Effector CD8-positive, alpha-beta T cell (primary cell): ENCODE results near the gene PEMT.

Source experiments
- DNase-seq: peaks from one replicate; lab custom pipeline; 2025; lab: John Stamatoyannopoulos, UW

The PEMT gene

GRCh38 chr17:17570798-17571716 lies 20.5 kb downstream of the PEMT start:
- DNase-seq, result no peak

GRCh38 chr17:17570140-17570797 lies 21.2 kb downstream of the PEMT start:
- DNase-seq, result no peak

- DNase-seq, result no peak
Measured at GRCh38 chr17:17569691-17570090, 21.8 kb downstream of the PEMT start.

- peak; percentile 16 for DNase-seq
Measured at GRCh38 chr17:17568772-17569195, 22.7 kb downstream of the PEMT start.

- no peak for DNase-seq
Measured at GRCh38 chr17:17567631-17568030, 23.9 kb downstream of the PEMT start.

GRCh38 chr17:17566896-17567513 lies 24.5 kb downstream of the PEMT start:
- DNase-seq, result no peak

GRCh38 chr17:17565471-17566339 lies 25.8 kb downstream of the PEMT start:
- DNase-seq, result no peak

- no peak for DNase-seq
Measured at GRCh38 chr17:17564896-17565295, 26.6 kb downstream of the PEMT start.

GRCh38 chr17:17564323-17564722 lies 27.2 kb downstream of the PEMT start:
- no peak for DNase-seq

- no peak for DNase-seq
Measured at GRCh38 chr17:17563530-17563929, 28.0 kb downstream of the PEMT start.

- no peak for DNase-seq
Measured at GRCh38 chr17:17562146-17562511, 29.4 kb downstream of the PEMT start.

- no peak for DNase-seq
Measured at GRCh38 chr17:17561408-17562145, 29.9 kb downstream of the PEMT start.

GRCh38 chr17:17560975-17561374 lies 30.5 kb downstream of the PEMT start:
- DNase-seq, result no peak

GRCh38 chr17:17560167-17560566 lies 31.3 kb downstream of the PEMT start:
- DNase-seq, result no peak

GRCh38 chr17:17559164-17559563 lies 32.3 kb downstream of the PEMT start:
- DNase-seq, result no peak

- DNase-seq, result no peak
Measured at GRCh38 chr17:17558431-17558830, 33.1 kb downstream of the PEMT start.

GRCh38 chr17:17557796-17558195 lies 33.7 kb downstream of the PEMT start:
- no peak for DNase-seq

- DNase-seq, result no peak
Measured at GRCh38 chr17:17556671-17557070, 34.8 kb downstream of the PEMT start.

GRCh38 chr17:17555906-17556305 lies 35.6 kb downstream of the PEMT start:
- DNase-seq, result no peak

GRCh38 chr17:17555151-17555550 lies 36.4 kb downstream of the PEMT start:
- no peak for DNase-seq

- no peak for DNase-seq
Measured at GRCh38 chr17:17554266-17554665, 37.2 kb downstream of the PEMT start.
